OCI-LY1 (cell line): ENCODE measurements around the gene CNTD1.

Experiments
- H2AFZ ChIP-seq: fragments of 200-600 bp; sonication (generic), shearing (Covaris generic); 2 replicates; pipeline ENCODE4 v1.6.0; 2014; ENCODE audit warnings: antibody characterized with exemption, mild to moderate bottlenecking, low read length
- H3F3A ChIP-seq: fragments of 200-600 bp; sonication (generic), shearing (Covaris generic); 2 replicates; pipeline ENCODE4 v1.6.0; 2014; ENCODE audit warnings: mild to moderate bottlenecking, antibody characterized with exemption, low read length, moderate library complexity; ENCODE audit not compliant: insufficient read depth
- H3K27ac ChIP-seq: fragments of 200-600 bp; sonication (generic); 2 replicates; pipeline ENCODE4 v1.5.1; 2014; ENCODE audit warnings: low read length, mixed run types, mild to moderate bottlenecking, low read depth; ENCODE audit not compliant: poor library complexity, severe bottlenecking
- H3K27me3 ChIP-seq: fragments of 200-600 bp; sonication (generic); 2 replicates; pipeline ENCODE4 v1.6.0; 2014; ENCODE audit warnings: antibody characterized with exemption, mild to moderate bottlenecking, low read length, moderate library complexity; ENCODE audit not compliant: insufficient read depth
- H3K36me3 ChIP-seq: fragments of 200-600 bp; sonication (generic); 2 replicates; pipeline ENCODE4 v1.6.1; 2014; ENCODE audit warnings: mild to moderate bottlenecking, antibody characterized with exemption, low read length, moderate library complexity, mixed read lengths; ENCODE audit not compliant: insufficient read depth
- H3K4me1 ChIP-seq: fragments of 200-600 bp; sonication (generic); 2 replicates; pipeline ENCODE4 v1.5.1; 2014; ENCODE audit warnings: mild to moderate bottlenecking, low read length, moderate library complexity; ENCODE audit not compliant: insufficient read depth, severe bottlenecking
- H3K4me2 ChIP-seq: fragments of 200-600 bp; sonication (generic), shearing (Covaris generic); 2 replicates; pipeline ENCODE4 v1.6.1; 2014; ENCODE audit warnings: low read length
- H3K4me3 ChIP-seq: fragments of 200-600 bp; sonication (generic); 2 replicates; pipeline ENCODE4 v1.5.1; 2014; ENCODE audit warnings: low read length, low read depth, mild to moderate bottlenecking, mixed read lengths; ENCODE audit not compliant: poor library complexity, severe bottlenecking
- H3K79me2 ChIP-seq: fragments of 200-600 bp; shearing (Covaris generic); 2 replicates; pipeline ENCODE4 v1.6.1; 2016; ENCODE audit warnings: mixed run types, low read length, mixed read lengths; ENCODE audit not compliant: insufficient read depth
- H3K9ac ChIP-seq: fragments of 200-600 bp; sonication (generic), shearing (Covaris generic); 2 replicates; pipeline ENCODE4 v1.6.1; 2014; ENCODE audit warnings: mild to moderate bottlenecking, low read length, mixed read lengths
- H3K9me2 ChIP-seq: fragments of 200-600 bp; sonication (generic), shearing (Covaris generic); 2 replicates; pipeline ENCODE4 v1.6.1; 2014; ENCODE audit warnings: low read depth, mild to moderate bottlenecking, low read length, mixed read lengths
- H3K9me3 ChIP-seq: fragments of 200-600 bp; shearing (Covaris generic); 2 replicates; pipeline ENCODE4 v1.6.1; 2014; ENCODE audit warnings: low read length, mixed read lengths
- H4K20me1 ChIP-seq: fragments of 200-600 bp; sonication (generic), shearing (Covaris generic); 2 replicates; pipeline ENCODE4 v1.6.0; 2016; ENCODE audit warnings: mild to moderate bottlenecking, low read length; ENCODE audit not compliant: insufficient read depth
- EZH2 ChIP-seq: fragments of 200-600 bp; sonication (generic), shearing (Covaris generic); IDR thresholded peaks from 2 replicates; pipeline ENCODE4 v1.8.0; 2017; ENCODE audit warnings: borderline replicate concordance, mixed run types, mild to moderate bottlenecking, antibody characterized with exemption, low read length, moderate library complexity, mixed read lengths
- TF ChIP-seq, protein P1 (sequence below): fragments of 200-600 bp; sonication (generic), shearing (Covaris generic); IDR thresholded peaks from 2 replicates; pipeline ENCODE4 v1.5.1; 2017; ENCODE audit warnings: mild to moderate bottlenecking, antibody characterized with exemption, low read length, moderate library complexity, mixed read lengths

CNTD1 gene

DNA sequence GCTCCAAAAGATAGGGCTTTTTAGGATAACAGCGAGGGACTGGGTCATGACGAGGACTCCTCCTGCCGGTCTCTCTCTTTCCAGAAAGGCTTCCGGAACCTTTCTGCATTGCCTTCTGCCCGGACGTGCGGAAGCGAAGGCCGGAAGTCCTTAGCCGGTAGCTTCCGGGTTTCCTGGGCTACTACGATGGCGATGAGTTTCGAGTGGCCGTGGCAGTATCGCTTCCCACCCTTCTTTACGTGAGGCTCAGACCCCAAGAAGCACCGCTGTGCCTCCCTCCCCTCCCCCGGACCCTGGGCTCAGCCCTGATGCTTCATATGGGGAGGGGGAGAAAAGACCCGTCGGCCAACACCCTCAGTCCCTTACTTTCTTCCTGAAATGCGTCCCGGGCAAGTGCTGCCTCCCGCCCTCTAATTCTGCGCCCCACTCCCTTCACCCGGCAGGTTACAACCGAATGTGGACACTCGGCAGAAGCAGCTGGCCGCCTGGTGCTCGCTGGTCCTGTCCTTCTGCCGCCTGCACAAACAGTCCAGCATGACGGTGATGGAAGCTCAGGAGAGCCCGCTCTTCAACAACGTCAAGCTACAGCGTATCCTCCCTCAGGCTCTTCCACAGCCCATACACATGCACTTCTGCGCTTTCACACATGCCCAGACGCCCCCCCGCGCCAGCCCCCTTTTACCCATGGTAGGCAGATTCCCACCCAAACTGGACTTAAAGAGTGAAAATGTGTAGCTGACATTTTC is 25.2 kb upstream of the CNTD1 start, which contains the start of gene VPS25:
VPS25 (plus strand) TSS at position 160 of the 746 bp plus-strand sequence; CDS start at position 187, 27 bp downstream.
- Histone ChIP-seq H3K4me2 (peak within 1 kb of the TSS; percentile 68), H3K9me3 (no peaks in the 10 kb centered on the region), H3K27me3 (no peaks in the 10 kb centered on the region), H4K20me1 (no peaks in the 10 kb centered on the region), H3K4me3 (peak within 1 kb of the TSS; percentile 96), H2AFZ (peak within 1 kb of the TSS; percentile 98), H3K27ac (no peak within 1 kb of the TSS), H3K9ac (peak within 1 kb of the TSS; percentile 95), H3K79me2 (no peaks in the 10 kb centered on the region), H3K4me1 (peaks cover 15% of the 10 kb centered on the region), H3K36me3 (peaks cover 30% of the 10 kb centered on the region), H3K9me2 (no peaks in the 10 kb centered on the region), H3F3A (no peaks in the 10 kb centered on the region)
- TF ChIP-seq EZH2, result no peak
- TF ChIP-seq, protein P1, sequence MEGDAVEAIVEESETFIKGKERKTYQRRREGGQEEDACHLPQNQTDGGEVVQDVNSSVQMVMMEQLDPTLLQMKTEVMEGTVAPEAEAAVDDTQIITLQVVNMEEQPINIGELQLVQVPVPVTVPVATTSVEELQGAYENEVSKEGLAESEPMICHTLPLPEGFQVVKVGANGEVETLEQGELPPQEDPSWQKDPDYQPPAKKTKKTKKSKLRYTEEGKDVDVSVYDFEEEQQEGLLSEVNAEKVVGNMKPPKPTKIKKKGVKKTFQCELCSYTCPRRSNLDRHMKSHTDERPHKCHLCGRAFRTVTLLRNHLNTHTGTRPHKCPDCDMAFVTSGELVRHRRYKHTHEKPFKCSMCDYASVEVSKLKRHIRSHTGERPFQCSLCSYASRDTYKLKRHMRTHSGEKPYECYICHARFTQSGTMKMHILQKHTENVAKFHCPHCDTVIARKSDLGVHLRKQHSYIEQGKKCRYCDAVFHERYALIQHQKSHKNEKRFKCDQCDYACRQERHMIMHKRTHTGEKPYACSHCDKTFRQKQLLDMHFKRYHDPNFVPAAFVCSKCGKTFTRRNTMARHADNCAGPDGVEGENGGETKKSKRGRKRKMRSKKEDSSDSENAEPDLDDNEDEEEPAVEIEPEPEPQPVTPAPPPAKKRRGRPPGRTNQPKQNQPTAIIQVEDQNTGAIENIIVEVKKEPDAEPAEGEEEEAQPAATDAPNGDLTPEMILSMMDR, result peak; percentile 16; the same call in 1 of the 2 replicates

DNA sequence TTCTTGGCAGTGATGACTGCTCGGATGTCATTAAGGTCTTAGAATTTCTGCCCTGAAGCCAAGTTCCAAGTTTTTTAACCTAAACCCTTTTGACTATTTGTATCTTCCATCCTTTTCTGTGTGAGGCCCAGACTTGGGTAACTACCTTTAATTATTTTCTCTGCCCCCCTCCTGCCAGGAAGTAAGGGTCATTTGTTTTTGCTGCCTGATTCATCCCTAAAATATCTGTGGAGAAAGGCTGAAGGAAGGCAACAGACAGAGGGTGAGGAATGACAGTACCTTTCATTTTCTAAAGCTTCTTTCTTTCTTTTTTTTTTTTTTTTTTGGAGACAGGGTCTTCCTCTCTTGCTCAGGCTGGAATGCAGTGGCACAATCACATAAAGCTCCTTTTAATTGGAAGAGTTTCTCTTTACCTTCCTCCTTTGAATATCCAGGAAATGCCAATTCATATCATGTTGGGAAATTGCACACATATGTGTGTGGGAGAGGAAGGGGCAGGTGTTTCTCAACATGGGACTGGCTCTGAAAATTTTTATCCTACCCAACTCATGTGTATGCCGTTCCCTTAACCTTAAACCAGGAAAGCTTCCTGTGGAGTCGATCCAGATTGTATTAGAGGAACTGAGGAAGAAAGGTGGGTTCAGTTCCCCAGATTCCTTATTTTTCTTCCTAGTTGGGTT is 24.5 kb upstream of the CNTD1 start:
- peak overlapping the region; percentile 68 for H3K4me2 ChIP-seq
- no peaks in the 10 kb centered on the region for H3K9me3 ChIP-seq
- H3K79me2 ChIP-seq, result no peaks in the 10 kb centered on the region
- peak overlapping the region; percentile 96 for H3K4me3 ChIP-seq
- H3K9ac ChIP-seq, result peak overlapping the region; percentile 95
- TF ChIP-seq, protein P1, result no peak
- TF ChIP-seq EZH2, result no peak
- H3K27me3 ChIP-seq, result no peaks in the 10 kb centered on the region
- peaks cover 15% of the 10 kb centered on the region for H3K4me1 ChIP-seq
- peaks cover 38% of the 10 kb centered on the region for H3K36me3 ChIP-seq
- no peak overlapping the region for H3K27ac ChIP-seq
- H3F3A ChIP-seq, result no peaks in the 10 kb centered on the region
- no peak overlapping the region for H2AFZ ChIP-seq
- H3K9me2 ChIP-seq, result no peaks in the 10 kb centered on the region
- no peaks in the 10 kb centered on the region for H4K20me1 ChIP-seq

DNA sequence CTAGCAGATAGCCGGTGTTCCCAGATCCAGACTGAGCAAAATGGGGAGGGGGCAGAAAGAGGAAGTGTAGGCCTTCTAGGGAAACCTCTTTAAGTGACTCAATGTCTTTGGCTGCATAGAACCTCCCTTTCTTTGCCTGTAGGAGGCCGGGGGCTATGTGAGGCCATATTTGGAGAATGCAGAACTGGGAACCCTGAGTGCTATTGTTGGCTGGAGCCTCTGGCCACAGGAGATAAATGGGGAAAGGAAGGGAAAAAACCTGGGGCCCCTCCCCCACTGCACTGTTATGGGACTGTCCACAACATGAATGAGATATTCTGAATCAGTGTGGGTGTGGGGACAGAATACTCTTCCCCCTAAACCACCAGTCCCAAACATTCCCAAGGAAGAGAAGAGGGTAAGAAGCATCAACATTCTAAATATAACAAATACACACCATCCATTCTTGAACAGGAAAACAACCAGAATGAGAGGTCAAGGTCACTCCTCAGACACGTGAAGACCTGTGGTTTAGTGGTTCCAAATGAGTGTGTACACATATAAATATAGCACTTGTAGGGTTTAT is 23.0 kb upstream of the CNTD1 start:
- H3F3A ChIP-seq, result no peaks in the 10 kb centered on the region
- no peaks in the 10 kb centered on the region for H3K27me3 ChIP-seq
- H2AFZ ChIP-seq, result no peak overlapping the region
- no peak overlapping the region for H3K9ac ChIP-seq
- H3K9me2 ChIP-seq, result no peaks in the 10 kb centered on the region
- no peaks in the 10 kb centered on the region for H4K20me1 ChIP-seq
- no peaks in the 10 kb centered on the region for H3K9me3 ChIP-seq
- H3K36me3 ChIP-seq, result peaks cover 44% of the 10 kb centered on the region
- H3K4me2 ChIP-seq, result no peak overlapping the region
- peaks cover 15% of the 10 kb centered on the region for H3K4me1 ChIP-seq
- TF ChIP-seq EZH2, result no peak
- TF ChIP-seq, protein P1, result no peak
- no peaks in the 10 kb centered on the region for H3K79me2 ChIP-seq
- no peak overlapping the region for H3K4me3 ChIP-seq
- H3K27ac ChIP-seq, result no peak overlapping the region
